GM12878 (cell line): Measurements from ENCODE around the gene NAP1L4. TPM values are rescaled to one million over a fixed set of nuclear protein-coding genes. Genes with fewer than 3 reads are reported as not detected.

Experiments
- ATAC-seq: fragments of 200-7000 bp; cut with Tn5 transposase; 3 replicates; pipeline ENCODE4 v1.9.1; 2020; ENCODE audit warnings: mild to moderate bottlenecking, moderate library complexity
- BruUV-seq: library from RNA; stranded (reverse); fragments of 400-500 nt; replicated peaks from 2 replicates; lab custom pipeline; 2021; lab: Mats Ljungman, UMichigan
- CTCF ChIA-PET: fragments of 300-600 bp; sonication (Branson Sonifier 250); formaldehyde crosslinking; extraction: SDS; loops from one replicate; lab custom pipeline; 2021; ENCODE audit warnings: inconsistent platforms; lab: Yijun Ruan, JAX
- POLR2A ChIA-PET: fragments of 350-600 bp; formaldehyde crosslinking; extraction: SDS; loops from one replicate; lab custom pipeline; 2021; ENCODE audit warnings: inconsistent platforms; lab: Charles Lee
- RAD21 ChIA-PET: fragments of 300-600 bp; sonication (Branson Sonifier 250); formaldehyde crosslinking; loops from one replicate; lab custom pipeline; 2023; ENCODE audit warnings: antibody characterized with exemption; ENCODE audit not compliant: unreplicated experiment; lab: Charles Lee
- SMC1A ChIA-PET: fragments of 300-600 bp; sonication (Branson Sonifier 250); formaldehyde crosslinking; loops from one replicate; lab custom pipeline; 2023; ENCODE audit not compliant: unreplicated experiment, uncharacterized antibody; lab: Charles Lee
- DNase-seq: peaks from one replicate; pipeline ENCODE4 v3.0.0-alpha.2; 2011; ENCODE audit warnings: low read depth, low spot score
- FAIRE-seq: peaks from 3 replicates; lab custom pipeline; 2011; peaks lifted over from hg19 to GRCh38; lab: Jason Lieb, UNC
- H2AFZ ChIP-seq: 2 replicates; pipeline ENCODE4 v1.6.0; 2011; ENCODE audit warnings: low read depth, low read length, control low read depth; ENCODE audit not compliant: control insufficient read depth
- H3K27ac ChIP-seq: 2 replicates; pipeline ENCODE4 v1.5.1; 2011; ENCODE audit warnings: control low read depth; ENCODE audit not compliant: control insufficient read depth, insufficient read depth
- H3K27me3 ChIP-seq, 2 experiments: replicated peaks in 1 of 2; 2 replicates each; pipeline versions ENCODE4 v1.6.0 to v1.6.1; 2011; ENCODE audit warnings: low read length in 1 of 2; ENCODE audit not compliant: control insufficient read depth in 2 of 2, insufficient read depth in 2 of 2
- H3K36me3 ChIP-seq, 2 experiments: 2 replicates each; pipeline ENCODE4 v1.5.1; 2011; ENCODE audit warnings: low read length in 1 of 2; ENCODE audit not compliant: control insufficient read depth in 2 of 2, insufficient read depth in 2 of 2
- H3K4me1 ChIP-seq: 2 replicates; pipeline ENCODE4 v1.6.1; 2011; ENCODE audit warnings: mild to moderate bottlenecking, low read length, moderate library complexity, mixed read lengths; ENCODE audit not compliant: control insufficient read depth, insufficient read depth
- H3K4me2 ChIP-seq: 2 replicates; pipeline ENCODE4 v1.6.0; 2011; ENCODE audit warnings: control low read depth; ENCODE audit not compliant: control insufficient read depth, insufficient read depth
- H3K4me3 ChIP-seq: fragments of 200-600 bp; sonication (generic); 2 replicates; pipeline ENCODE4 v1.5.1; 2016
- H3K79me2 ChIP-seq: 2 replicates; pipeline ENCODE4 v1.6.0; 2011; ENCODE audit warnings: low read length; ENCODE audit not compliant: control insufficient read depth, insufficient read depth
- H3K9ac ChIP-seq: 2 replicates; pipeline ENCODE4 v1.8.0; 2011; ENCODE audit warnings: low read length, control low read depth, mixed read lengths; ENCODE audit not compliant: control insufficient read depth, insufficient read depth
- H3K9me3 ChIP-seq: replicated peaks from 3 replicates; pipeline ENCODE4 v1.5.1; 2011; ENCODE audit warnings: mild to moderate bottlenecking, low read length; ENCODE audit not compliant: control insufficient read depth, insufficient read depth
- H4K20me1 ChIP-seq: 2 replicates; pipeline ENCODE4 v1.6.0; 2011; ENCODE audit not compliant: control insufficient read depth, insufficient read depth
- BCL3 ChIP-seq: IDR thresholded peaks from 2 replicates; pipeline ENCODE4 v1.6.1; 2011; ENCODE audit warnings: borderline replicate concordance, low read depth, mild to moderate bottlenecking, moderate library complexity, low read length; ENCODE audit not compliant: insufficient read depth, poor library complexity, severe bottlenecking
- CHD2 ChIP-seq: IDR thresholded peaks from 2 replicates; pipeline ENCODE4 v1.6.1; 2011; ENCODE audit warnings: low read depth, low read length, improper control_type of control experiment, borderline replicate concordance
- CUX1 ChIP-seq: IDR thresholded peaks from 2 replicates; pipeline ENCODE4 v1.6.1; 2012; ENCODE audit warnings: improper control_type of control experiment, low read depth, low read length; ENCODE audit not compliant: insufficient replicate concordance
- FOXM1 ChIP-seq: IDR thresholded peaks from 2 replicates; pipeline ENCODE4 v1.6.1; 2012; ENCODE audit warnings: low read depth, mild to moderate bottlenecking, inconsistent platforms, low read length, moderate library complexity
- GABPA ChIP-seq: IDR thresholded peaks from 2 replicates; pipeline ENCODE4 v1.6.1; 2014; ENCODE audit warnings: antibody characterized with exemption, low read depth, mild to moderate bottlenecking, inconsistent platforms
- IKZF1 ChIP-seq: fragments of 450-650 bp; conservative IDR thresholded peaks from 2 replicates; pipeline ENCODE4 v1.6.1; 2017; ENCODE audit warnings: antibody characterized with exemption, mild to moderate bottlenecking
- IKZF2 ChIP-seq, 2 experiments: fragments of 450-650 bp; IDR thresholded peaks; 2 replicates each; pipeline ENCODE4 v1.6.1; 2017; ENCODE audit warnings: mild to moderate bottlenecking in 2 of 2, moderate library complexity in 2 of 2
- LARP7 ChIP-seq: fragments of 450-650 bp; IDR thresholded peaks from 2 replicates; pipeline ENCODE4 v1.6.1; 2017; ENCODE audit warnings: mild to moderate bottlenecking
- MLLT1 ChIP-seq: fragments of 450-650 bp; IDR thresholded peaks from 2 replicates; pipeline ENCODE4 v1.6.1; 2016; ENCODE audit warnings: mild to moderate bottlenecking
- NFYA ChIP-seq: IDR thresholded peaks from 2 replicates; pipeline ENCODE4 v1.6.1; 2011; ENCODE audit warnings: low read depth, mild to moderate bottlenecking, low read length, improper control_type of control experiment, borderline replicate concordance
- PML ChIP-seq: IDR thresholded peaks from 2 replicates; pipeline ENCODE4 v1.6.1; 2012; ENCODE audit warnings: low read length, inconsistent platforms
- STAT1 ChIP-seq: fragments of 450-650 bp; conservative IDR thresholded peaks from 2 replicates; pipeline ENCODE4 v1.6.1; 2014; ENCODE audit warnings: antibody characterized with exemption, mild to moderate bottlenecking
- TCF12 ChIP-seq: IDR thresholded peaks from 2 replicates; pipeline ENCODE4 v1.6.1; 2011; ENCODE audit warnings: low read depth, mild to moderate bottlenecking, low read length
- ZNF274 ChIP-seq: IDR thresholded peaks from one replicate; pipeline ENCODE4 v1.8.0; 2011; ENCODE audit not compliant: insufficient read length, insufficient read depth
- WGBS: methylation state at CpG from one replicate; pipeline ENCODE4 v1.1.6; 2016; ENCODE audit warnings: low lambda C conversion rate; ENCODE audit not compliant: insufficient replicate concordance, insufficient coverage; ENCODE audit errors: missing lambda C conversion rate; 5-methylcytosine and 5-hydroxymethylcytosine counted together
- in situ Hi-C: fragments of 300-500 bp; cut with MboI; formaldehyde crosslinking; loops from 9 replicates; pipeline ENCODE4 v1.14.3; 2018; ENCODE audit warnings: mixed read lengths
- intact Hi-C: fragments of 100-400 bp; cut with micrococcal nuclease; formaldehyde crosslinking; loops from one replicate; pipeline ENCODE4 v1.14.2; 2022; ENCODE audit not compliant: unreplicated experiment
- polyA plus RNA-seq, 11 experiments: library from polyadenylated mRNA; depleted of rRNA in 4 of 11; unstranded in 6 of 11; stranded (reverse) in 5 of 11; fragments of >200 nt; fragmentation: Nextera tagmentation in 4 of 11; fragmentation: Illumina TruSeq in 1 of 11; extraction: Ambion mirVana in 4 of 11; extraction: Trizol in 1 of 11; gene quantifications; 1 replicate in 1 of 11; 2 replicates in 10 of 11; pipeline versions ENCODE4 v1.2.1 to v1.2.3, GENCODE V29; 2011 to 2016; ENCODE audit warnings: inconsistent platforms in 2 of 11, missing spikeins in 2 of 11, low read depth in 1 of 11
- total RNA-seq, 4 experiments: library from RNA; depleted of rRNA in 3 of 4; stranded (reverse); fragments of >200 nt in 3 of 4; fragmentation: Illumina TruSeq in 1 of 4; extraction: Trizol in 1 of 4; gene quantifications; 2 replicates each; pipeline versions ENCODE4 v1.2.1 to v1.2.3, GENCODE V29; 2013 to 2021

The NAP1L4 gene
- total and polyA plus RNA-seq, 10 of the 15 experiments (the other 5 are each of a cell fraction or from before 2014, with no cell fraction given), result 24.8 to 198 (median 114) TPM

GRCh38 chr11:2983908-2984307, 8.2 kb downstream of the NAP1L4 start:
- Histone ChIP-seq H3K27ac (no peak overlapping the region), H3K27me3 (no peaks in the 10 kb centered on the region)
- TF ChIP-seq TCF12, result no peak
- TF ChIP-seq CUX1, result no peak
- no peak for TF ChIP-seq GABPA
- no peak for TF ChIP-seq PML
- TF ChIP-seq LARP7, result no peak
- no peak for TF ChIP-seq BCL3
- TF ChIP-seq ZNF274, result no peak
- no peak for TF ChIP-seq STAT1
- TF ChIP-seq MLLT1, result no peak
- no peak for TF ChIP-seq FOXM1
- TF ChIP-seq IKZF1, result no peak
- TF ChIP-seq CHD2, result no peak
- TF ChIP-seq IKZF2 (IDR thresholded peaks at IDR 0.05), result no peak
- TF ChIP-seq NFYA, result no peak

More at GRCh38 chr11:2983908-2984307, 8.2 kb downstream of the NAP1L4 start:
- no peaks in the 10 kb centered on the region for H3K9me3 ChIP-seq
- POLR2A ChIA-PET, result interaction anchor here (0.6 kb wide), 1 partner anchor 20 kb away, joined by 6 read pairs; no protein-coding TSS in a partner anchor
- CTCF ChIA-PET, result interaction anchor here (0.8 to 1.9 kb wide), 2 partner anchors 9 to 106 kb away, joined by 3 to 8 read pairs; no protein-coding TSS in a partner anchor
- H3K36me3 ChIP-seq, result peaks cover 0 to 10% of the 10 kb centered on the region in 2 experiments; a peak in 3 of 4 replicates
- H4K20me1 ChIP-seq, result peaks cover 6% of the 10 kb centered on the region; the same call in 1 of the 2 replicates
- no TSS peak for BruUV-seq
- ATAC-seq (no peak), FAIRE-seq (no peak), DNase-seq (no peak)
- SMC1A ChIA-PET, result interaction anchor here (1.2 kb wide), 1 partner anchor 9 kb away, joined by 3 read pairs; no protein-coding TSS in a partner anchor
- no peak overlapping the region for H3K4me3 ChIP-seq
- WGBS, result 53% methylated on average over 4 of the region's 4 CpGs
- in situ Hi-C loops, result no loop called here
- intact Hi-C loops, result no loop called here
- H3K79me2 ChIP-seq, result peaks cover 87% of the 10 kb centered on the region
- H2AFZ ChIP-seq, result no peak overlapping the region
- H3K4me2 ChIP-seq, result no peak overlapping the region
- RAD21 ChIA-PET, result interaction anchor here (1.6 kb wide), 1 partner anchor 8 kb away, joined by 4 read pairs; the partner anchor contains the start of gene NAP1L4
- peaks cover 6% of the 10 kb centered on the region for H3K4me1 ChIP-seq
- H3K9ac ChIP-seq, result no peak overlapping the region
